ENCODE data around the gene AFF2. TPM values are rescaled to one million over a fixed set of nuclear protein-coding genes. Genes with fewer than 3 reads are reported as not detected.
"Not testable (repeated sequence)": the region's sequence is repeated elsewhere in the genome, so short reads cannot be mapped to it uniquely, and the experiment has no call there.

Gene AFF2
- total and polyA plus RNA-seq, 2 donors, result 0.24 to 7.0 TPM

- 49% methylated on average over 8 of the region's 8 CpGs for WGBS
- no peak for DNase-seq (ENCODE audit: extremely low spot score)
- Histone ChIP-seq H3K27ac (ENCODE audit: low read depth) (no peak overlapping the region), H3K4me3 (ENCODE audit: low read depth, low read length) (no peak overlapping the region), H3K4me1 (ENCODE audit: insufficient read depth) (no peaks in the 10 kb centered on the region), H3K36me3 (ENCODE audit: insufficient read depth) (no peaks in the 10 kb centered on the region)
Observed at GRCh38 chrX:148649145-148649795, 148.9 kb downstream of the AFF2 start.

GRCh38 chrX:148658115-148658730 is 157.8 kb downstream of the AFF2 start:
- Histone ChIP-seq H3K36me3 (ENCODE audit: insufficient read depth) (no peaks in the 10 kb centered on the region), H3K27ac (ENCODE audit: low read depth) (no peak overlapping the region), H3K4me3 (ENCODE audit: low read depth, low read length) (no peak overlapping the region), H3K4me1 (ENCODE audit: insufficient read depth) (no peaks in the 10 kb centered on the region)
- whole genome bisulfite sequencing, result 84% methylated on average over 4 of the region's 4 CpGs
- no peak for DNase-seq (ENCODE audit: extremely low spot score)

DNA sequence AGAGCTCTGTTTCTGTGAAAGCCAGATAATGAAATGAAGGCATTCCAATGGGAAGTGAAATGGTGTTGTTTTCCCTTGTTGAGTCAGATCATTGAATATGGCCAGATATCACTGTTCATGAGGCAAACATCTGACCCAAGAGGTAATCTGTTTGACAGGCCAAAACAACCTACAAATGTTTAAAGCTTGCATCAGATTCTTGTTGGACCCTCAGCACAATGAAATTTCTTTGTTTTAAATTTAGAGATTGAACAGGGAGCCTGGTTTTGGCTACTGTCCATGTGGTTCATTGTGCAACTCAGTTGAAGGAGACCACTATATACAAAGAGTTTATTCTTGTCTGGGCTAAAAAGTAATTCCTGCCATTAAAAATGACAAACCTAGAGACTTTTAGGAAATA is 159.1 kb downstream of the AFF2 start:
- no peaks in the 10 kb centered on the region for H3K36me3 ChIP-seq (ENCODE audit: insufficient read depth)
- no peak for DNase-seq (ENCODE audit: extremely low spot score)
- H3K27ac ChIP-seq (ENCODE audit: low read depth), result no peak overlapping the region
- H3K4me1 ChIP-seq (ENCODE audit: insufficient read depth), result no peaks in the 10 kb centered on the region
- no peak overlapping the region for H3K4me3 ChIP-seq (ENCODE audit: low read depth, low read length)

DNA sequence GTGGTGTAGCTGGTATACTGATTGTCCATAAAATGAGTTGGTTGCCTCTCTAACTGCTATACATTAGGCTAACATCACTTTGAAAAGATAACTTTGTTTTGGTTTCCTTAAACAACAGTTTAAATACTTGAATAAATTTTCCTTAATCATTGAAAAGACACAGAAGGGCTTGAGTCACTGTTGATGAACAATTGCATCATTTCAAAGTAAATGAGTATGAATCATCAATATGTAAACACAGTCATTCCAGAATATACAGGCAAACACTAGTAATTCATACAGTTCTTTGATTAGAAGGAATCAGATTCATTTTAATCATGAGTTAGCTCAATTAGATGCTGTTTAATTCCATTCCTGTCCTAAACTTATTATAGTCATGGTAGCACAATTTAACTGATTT is 160.6 kb downstream of the AFF2 start:
- Histone ChIP-seq H3K27ac (ENCODE audit: low read depth) (no peak overlapping the region), H3K4me1 (ENCODE audit: insufficient read depth) (no peaks in the 10 kb centered on the region), H3K36me3 (ENCODE audit: insufficient read depth) (no peaks in the 10 kb centered on the region), H3K4me3 (ENCODE audit: low read depth, low read length) (no peak overlapping the region)
- DNase-seq (ENCODE audit: extremely low spot score), result no peak

GRCh38 chrX:148662014-148662413 is 161.6 kb downstream of the AFF2 start:
- H3K27ac ChIP-seq (ENCODE audit: low read depth), result no peak overlapping the region
- no peak for DNase-seq (ENCODE audit: extremely low spot score)
- H3K36me3 ChIP-seq (ENCODE audit: insufficient read depth), result no peaks in the 10 kb centered on the region
- no peaks in the 10 kb centered on the region for H3K4me1 ChIP-seq (ENCODE audit: insufficient read depth)
- WGBS, result 84% methylated on average over 1 of the region's 1 CpG
- no peak overlapping the region for H3K4me3 ChIP-seq (ENCODE audit: low read depth, low read length)

DNA sequence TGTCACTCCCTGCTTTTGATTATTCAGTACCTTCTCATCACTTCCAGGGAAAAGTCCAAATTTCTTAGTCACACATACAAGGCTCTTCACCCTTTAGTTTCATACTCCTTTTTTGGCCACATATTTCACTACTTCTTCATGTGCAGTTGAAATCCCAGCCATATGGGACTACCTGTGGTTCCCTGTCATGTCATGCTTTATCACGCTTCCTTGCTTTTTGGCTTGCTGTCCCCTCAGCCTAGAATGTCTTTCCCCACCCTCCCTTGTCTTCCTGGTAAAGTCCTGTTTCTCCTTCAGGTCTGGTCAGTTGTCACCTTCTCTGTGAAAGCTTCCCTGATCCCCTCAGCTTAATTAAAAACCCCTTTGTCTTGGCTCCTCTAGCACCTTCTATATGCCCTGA is 163.8 kb downstream of the AFF2 start:
- DNase-seq (ENCODE audit: extremely low spot score), result no peak
- H3K4me3 ChIP-seq (ENCODE audit: low read depth, low read length), result no peak overlapping the region
- no peaks in the 10 kb centered on the region for H3K4me1 ChIP-seq (ENCODE audit: insufficient read depth)
- H3K27ac ChIP-seq (ENCODE audit: low read depth), result no peak overlapping the region
- H3K36me3 ChIP-seq (ENCODE audit: insufficient read depth), result no peaks in the 10 kb centered on the region
- WGBS, result 91% methylated on average over 1 of the region's 1 CpG

- WGBS, result 42% methylated on average over 3 of the region's 3 CpGs
- DNase-seq (ENCODE audit: extremely low spot score), result no peak
- no peaks in the 10 kb centered on the region for H3K4me1 ChIP-seq (ENCODE audit: insufficient read depth)
- no peak overlapping the region for H3K4me3 ChIP-seq (ENCODE audit: low read depth, low read length)
- H3K27ac ChIP-seq (ENCODE audit: low read depth), result no peak overlapping the region
- no peaks in the 10 kb centered on the region for H3K36me3 ChIP-seq (ENCODE audit: insufficient read depth)
Observed at GRCh38 chrX:148664995-148665394, 164.6 kb downstream of the AFF2 start.

- H3K4me3 ChIP-seq (ENCODE audit: low read depth, low read length); H3K27ac ChIP-seq (ENCODE audit: low read depth); DNase-seq (ENCODE audit: extremely low spot score); H3K36me3 ChIP-seq (ENCODE audit: insufficient read depth); H3K4me1 ChIP-seq (ENCODE audit: insufficient read depth): not testable (repeated sequence)
- WGBS, result 85% methylated on average over 3 of the region's 3 CpGs
Observed at GRCh38 chrX:148669175-148669574, 168.8 kb downstream of the AFF2 start.

- DNase-seq (ENCODE audit: extremely low spot score), result no peak
- Histone ChIP-seq H3K36me3 (ENCODE audit: insufficient read depth) (no peaks in the 10 kb centered on the region), H3K4me1 (ENCODE audit: insufficient read depth) (no peaks in the 10 kb centered on the region), H3K27ac (ENCODE audit: low read depth) (no peak overlapping the region), H3K4me3 (ENCODE audit: low read depth, low read length) (no peak overlapping the region)
- WGBS, result 90% methylated on average over 3 of the region's 3 CpGs
Observed at GRCh38 chrX:148670277-148670676, 169.9 kb downstream of the AFF2 start.

- DNase-seq (ENCODE audit: extremely low spot score), result no peak
- 64% methylated on average over 2 of the region's 2 CpGs for whole genome bisulfite sequencing
- Histone ChIP-seq H3K36me3 (ENCODE audit: insufficient read depth) (no peaks in the 10 kb centered on the region), H3K27ac (ENCODE audit: low read depth) (no peak overlapping the region), H3K4me3 (ENCODE audit: low read depth, low read length) (no peak overlapping the region), H3K4me1 (ENCODE audit: insufficient read depth) (no peaks in the 10 kb centered on the region)
Observed at GRCh38 chrX:148672517-148672916, 172.1 kb downstream of the AFF2 start.

DNA sequence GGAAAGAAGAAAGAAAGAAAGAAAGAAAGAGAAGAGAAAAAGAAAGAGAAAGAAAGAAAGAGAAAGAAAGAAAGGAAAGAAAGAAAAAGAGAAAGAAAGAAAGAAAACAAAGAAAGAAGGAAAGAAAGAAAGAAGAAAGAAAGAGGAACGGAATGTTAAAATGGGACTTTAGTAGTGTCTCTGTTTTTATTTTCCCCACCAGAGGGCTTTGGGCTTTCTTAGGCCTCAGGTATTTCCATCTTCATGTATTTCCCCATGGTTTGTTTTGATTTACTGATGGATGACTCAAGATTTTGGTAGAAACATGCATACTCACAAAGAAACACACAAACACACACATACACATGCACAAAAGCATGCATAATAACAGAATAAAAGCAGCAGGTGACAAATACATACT is 181.2 kb downstream of the AFF2 start:
- 70% methylated on average over 1 of the region's 1 CpG for WGBS

DNA sequence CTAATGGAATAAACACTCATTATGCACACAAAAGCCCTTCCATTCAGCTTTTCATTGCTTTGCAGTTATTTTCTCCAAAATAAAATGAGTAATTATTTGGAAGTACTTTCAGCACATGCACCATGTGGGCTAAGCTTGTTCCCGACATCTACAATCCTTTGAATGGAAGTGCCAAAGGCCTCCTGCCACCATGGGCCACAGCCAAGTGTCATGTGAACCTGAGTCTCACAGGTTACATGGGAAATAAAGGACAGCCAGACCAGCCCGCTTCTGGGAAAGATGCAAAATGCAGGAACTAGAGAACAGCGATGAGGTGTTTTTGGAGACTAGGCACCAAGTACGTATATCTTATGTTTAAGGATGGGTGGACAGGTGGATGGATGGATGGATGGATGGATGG is 181.8 kb downstream of the AFF2 start:
- WGBS, result 94% methylated on average over 4 of the region's 4 CpGs
- no peaks in the 10 kb centered on the region for H3K4me1 ChIP-seq (ENCODE audit: insufficient read depth)
- H3K4me3 ChIP-seq (ENCODE audit: low read depth, low read length), result no peak overlapping the region
- H3K27ac ChIP-seq (ENCODE audit: low read depth), result no peak overlapping the region
- no peaks in the 10 kb centered on the region for H3K36me3 ChIP-seq (ENCODE audit: insufficient read depth)
- DNase-seq (ENCODE audit: extremely low spot score), result no peak

More for the DNA sequence above, 181.2 kb downstream of the AFF2 start:
- no peak for DNase-seq (ENCODE audit: extremely low spot score)
- Histone ChIP-seq H3K4me1 (ENCODE audit: insufficient read depth) (no peaks in the 10 kb centered on the region), H3K27ac (ENCODE audit: low read depth) (no peak overlapping the region), H3K4me3 (ENCODE audit: low read depth, low read length) (no peak overlapping the region), H3K36me3 (ENCODE audit: insufficient read depth) (no peaks in the 10 kb centered on the region)

DNA sequence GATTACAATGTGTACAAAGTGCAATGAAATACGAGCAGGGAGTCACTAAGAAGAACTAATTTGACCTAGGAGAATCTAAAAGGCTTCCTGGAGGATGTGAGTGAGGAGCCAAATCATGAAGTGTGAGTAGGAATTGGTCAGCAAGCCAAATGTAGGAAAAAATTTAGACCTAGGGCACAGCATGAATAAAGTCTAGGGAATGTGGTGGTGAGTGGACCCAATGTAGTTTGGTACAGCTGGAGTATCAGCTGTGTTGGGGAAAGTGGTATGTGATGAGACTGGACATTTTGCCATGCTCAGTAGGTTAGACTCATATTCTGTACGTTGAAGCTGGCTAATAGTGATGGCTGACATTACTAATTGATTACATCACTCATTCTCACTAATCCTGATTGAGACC is 191.0 kb downstream of the AFF2 start:
- no peak overlapping the region for H3K4me3 ChIP-seq (ENCODE audit: low read depth, low read length)
- 70% methylated on average over 2 of the region's 2 CpGs for WGBS
- no peaks in the 10 kb centered on the region for H3K36me3 ChIP-seq (ENCODE audit: insufficient read depth)
- no peaks in the 10 kb centered on the region for H3K4me1 ChIP-seq (ENCODE audit: insufficient read depth)
- no peak overlapping the region for H3K27ac ChIP-seq (ENCODE audit: low read depth)
- DNase-seq (ENCODE audit: extremely low spot score), result no peak

- Histone ChIP-seq H3K36me3 (ENCODE audit: insufficient read depth) (no peaks in the 10 kb centered on the region), H3K27ac (ENCODE audit: low read depth) (no peak overlapping the region), H3K4me1 (ENCODE audit: insufficient read depth) (no peaks in the 10 kb centered on the region), H3K4me3 (ENCODE audit: low read depth, low read length) (no peak overlapping the region)
- 91% methylated on average over 3 of the region's 3 CpGs for WGBS
- no peak for DNase-seq (ENCODE audit: extremely low spot score)
Observed at GRCh38 chrX:148695255-148695654, 194.8 kb downstream of the AFF2 start.

DNA sequence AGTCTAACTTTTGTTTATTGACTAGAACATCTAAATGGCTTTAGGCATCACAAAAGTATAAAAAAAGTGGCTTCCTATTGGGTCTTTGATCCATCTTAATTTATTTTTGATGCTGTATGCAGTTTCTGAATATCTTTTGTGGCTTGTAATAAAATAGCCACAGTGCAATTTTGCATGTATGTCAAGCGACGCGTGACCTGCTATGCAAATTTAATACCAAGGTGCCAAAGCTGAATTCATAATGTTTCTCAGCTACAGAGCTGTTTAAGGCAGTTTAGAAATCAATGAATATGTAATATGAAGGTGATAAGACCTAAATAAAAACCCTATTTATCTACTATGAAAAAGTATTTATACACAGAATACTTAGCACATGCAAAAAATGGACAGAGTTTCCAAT is 197.8 kb downstream of the AFF2 start:
- Histone ChIP-seq H3K36me3 (ENCODE audit: insufficient read depth) (no peaks in the 10 kb centered on the region), H3K27ac (ENCODE audit: low read depth) (no peak overlapping the region), H3K4me1 (ENCODE audit: insufficient read depth) (no peaks in the 10 kb centered on the region), H3K4me3 (ENCODE audit: low read depth, low read length) (no peak overlapping the region)
- no peak for DNase-seq (ENCODE audit: extremely low spot score)
- 97% methylated on average over 3 of the region's 3 CpGs for WGBS
